SK-N-SH (cell line): ENCODE data around the gene GRIA1. TPM values are rescaled to one million over a fixed set of nuclear protein-coding genes. Genes with fewer than 3 reads are reported as not detected.
A peak's percentile ranks its signal among the peaks of the same experiment; 100 is the strongest.

Source experiments
- CTCF ChIA-PET: fragments of 300-600, 350-600 bp; formaldehyde crosslinking; extraction: SDS; loops from one replicate; lab custom pipeline; 2021; lab: Yijun Ruan, JAX
- POLR2A ChIA-PET: fragments of 350-600 bp; sonication (Branson Sonifier 250); formaldehyde crosslinking; extraction: SDS; loops from one replicate; lab custom pipeline; 2020; ENCODE audit warnings: antibody characterized with exemption, inconsistent platforms; lab: Yijun Ruan, JAX
- DNase-seq: peaks from one replicate; pipeline ENCODE4 v3.0.0; 2012
- H2AFZ ChIP-seq: fragments of 200-600 bp; sonication (generic); 2 replicates; pipeline ENCODE4 v1.8.1; 2016; ENCODE audit warnings: antibody characterized with exemption, mild to moderate bottlenecking, low read depth
- H3F3A ChIP-seq: fragments of 200-600 bp; sonication (generic); replicated peaks from 2 replicates; pipeline ENCODE3; 2016; ENCODE audit warnings: antibody characterized with exemption, mild to moderate bottlenecking; ENCODE audit not compliant: insufficient read depth
- H3K27ac ChIP-seq, 2 experiments: fragments of 200-500 bp in 1 of 2; fragments of 200-600 bp in 1 of 2; sonication (Bioruptor generic) in 1 of 2; sonication (generic), shearing (Covaris generic) in 1 of 2; 2 replicates each; pipeline versions ENCODE4 v1.5.1 to v1.6.1; 2014 to 2016; ENCODE audit warnings: low read depth in 2 of 2, inconsistent platforms in 1 of 2, low read length in 1 of 2, mild to moderate bottlenecking in 1 of 2, mixed read lengths in 1 of 2
- H3K27me3 ChIP-seq: fragments of 200-600 bp; sonication (generic), shearing (Covaris generic); 2 replicates; pipeline ENCODE4 v1.6.1; 2016; ENCODE audit warnings: mixed run types; ENCODE audit not compliant: insufficient read depth
- H3K36me3 ChIP-seq, 2 experiments: fragments of 200-500 bp in 1 of 2; fragments of 200-600 bp in 1 of 2; sonication (Bioruptor generic) in 1 of 2; sonication (generic) in 1 of 2; replicated peaks in 1 of 2; 2 replicates each; pipeline versions ENCODE3 to v1.5.1; 2014 to 2016; ENCODE audit warnings: low read length in 1 of 2, mild to moderate bottlenecking in 1 of 2; ENCODE audit not compliant: insufficient read depth in 2 of 2, control insufficient read depth in 1 of 2
- H3K4me1 ChIP-seq, 2 experiments: fragments of 200-500 bp in 1 of 2; fragments of 200-600 bp in 1 of 2; sonication (Bioruptor generic) in 1 of 2; sonication (generic), shearing (Covaris generic) in 1 of 2; 2 replicates each; pipeline versions ENCODE4 v1.5.1 to v1.6.1; 2014 to 2016; ENCODE audit warnings: low read depth in 1 of 2, low read length in 1 of 2, mixed run types in 1 of 2; ENCODE audit not compliant: insufficient read depth in 2 of 2, control insufficient read depth in 1 of 2
- H3K4me2 ChIP-seq: fragments of 200-600 bp; sonication (generic), shearing (Covaris generic); 2 replicates; pipeline ENCODE4 v1.6.1; 2017; ENCODE audit warnings: mixed run types
- H3K4me3 ChIP-seq, 2 experiments: fragments of 200-500 bp in 1 of 2; fragments of 200-600 bp in 1 of 2; sonication (Bioruptor generic) in 1 of 2; sonication (generic), shearing (Covaris generic) in 1 of 2; 2 replicates each; pipeline versions ENCODE4 v1.5.1 to v1.8.1; 2014 to 2016; ENCODE audit warnings: low read depth in 2 of 2, inconsistent platforms in 1 of 2, low read length in 1 of 2, mild to moderate bottlenecking in 1 of 2, mixed read lengths in 1 of 2, moderate library complexity in 1 of 2
- H3K79me2 ChIP-seq: fragments of 200-600 bp; sonication (generic); 2 replicates; pipeline ENCODE4 v1.8.1; 2017; ENCODE audit warnings: mild to moderate bottlenecking; ENCODE audit not compliant: insufficient read depth
- H3K9ac ChIP-seq: fragments of 200-600 bp; sonication (generic); 2 replicates; pipeline ENCODE4 v1.6.1; 2017; ENCODE audit warnings: mixed run types
- H3K9me2 ChIP-seq: fragments of 200-600 bp; sonication (generic); 2 replicates; pipeline ENCODE4 v1.6.1; 2017; ENCODE audit warnings: mixed run types
- H3K9me3 ChIP-seq: fragments of 200-600 bp; sonication (generic); 2 replicates; pipeline ENCODE4 v1.6.1; 2017; ENCODE audit warnings: mixed run types, mild to moderate bottlenecking, moderate library complexity
- H4K20me1 ChIP-seq: fragments of 200-600 bp; sonication (generic); 2 replicates; pipeline ENCODE4 v1.6.1; 2017; ENCODE audit warnings: mild to moderate bottlenecking, mixed run types; ENCODE audit not compliant: insufficient read depth
- CHD2 ChIP-seq: fragments of 150-350 bp; IDR thresholded peaks from 2 replicates; pipeline ENCODE4 v1.6.1; 2018; ENCODE audit warnings: low read length; ENCODE audit not compliant: partially characterized antibody
- EP300 ChIP-seq, 2 experiments: IDR thresholded peaks; 2 replicates each; pipeline versions ENCODE4 v1.4.0 to v1.6.1; 2012; ENCODE audit warnings: borderline replicate concordance in 1 of 2, low read depth in 1 of 2, low read length in 1 of 2
- EZH2phosphoT487 ChIP-seq: fragments of 200-600 bp; sonication (generic); IDR thresholded peaks from 2 replicates; pipeline ENCODE4 v1.6.1; 2017; ENCODE audit warnings: low read depth, mixed run types, mild to moderate bottlenecking, antibody characterized with exemption, moderate library complexity, borderline replicate concordance
- FOSL2 ChIP-seq: IDR thresholded peaks from 2 replicates; pipeline ENCODE4 v1.4.0; 2012; ENCODE audit warnings: low read depth, mild to moderate bottlenecking, moderate library complexity, borderline replicate concordance
- FOXJ3 ChIP-seq: sonication (generic); formaldehyde crosslinking; IDR thresholded peaks from 2 replicates; pipeline ENCODE4 v1.5.1; 2020; ENCODE audit warnings: mild to moderate bottlenecking, missing genetic modification reagents
- GATA2 ChIP-seq: sonication (generic); formaldehyde crosslinking; IDR thresholded peaks from 2 replicates; pipeline ENCODE4 v1.5.0; 2020; ENCODE audit warnings: mild to moderate bottlenecking, missing genetic modification reagents
- MXI1 ChIP-seq: IDR thresholded peaks from 2 replicates; pipeline ENCODE4 v1.6.1; 2012; ENCODE audit warnings: mild to moderate bottlenecking, low read depth, low read length, improper control_type of control experiment
- NFIC ChIP-seq: IDR thresholded peaks from 2 replicates; pipeline ENCODE4 v1.4.0; 2012; ENCODE audit warnings: borderline replicate concordance
- NRF1 ChIP-seq: IDR thresholded peaks from 2 replicates; pipeline ENCODE4 v1.6.1; 2012; ENCODE audit warnings: low read depth, mild to moderate bottlenecking, low read length
- POLR2AphosphoS5 ChIP-seq: IDR thresholded peaks from 2 replicates; pipeline ENCODE4 v1.6.1; 2012; ENCODE audit warnings: low read depth, low read length
- RCOR1 ChIP-seq: fragments of 150-350 bp; IDR thresholded peaks from 2 replicates; pipeline ENCODE4 v1.6.1; 2017; ENCODE audit warnings: antibody characterized with exemption, low read length
- RFX5 ChIP-seq: IDR thresholded peaks from 2 replicates; pipeline ENCODE4 v1.6.1; 2012; ENCODE audit warnings: mild to moderate bottlenecking, improper control_type of control experiment, low read length
- SIN3A ChIP-seq: IDR thresholded peaks from 2 replicates; pipeline ENCODE4 v1.6.1; 2012; ENCODE audit warnings: low read depth, mild to moderate bottlenecking, low read length, moderate library complexity, borderline replicate concordance
- SMC3 ChIP-seq: IDR thresholded peaks from 2 replicates; pipeline ENCODE4 v1.6.1; 2012; ENCODE audit warnings: low read depth, low read length, improper control_type of control experiment
- TEAD4 ChIP-seq: IDR thresholded peaks from 2 replicates; pipeline ENCODE4 v1.4.0; 2012; ENCODE audit warnings: mild to moderate bottlenecking, borderline replicate concordance; ENCODE audit not compliant: insufficient read depth
- WGBS: methylation state at CpG from one replicate; pipeline ENCODE4 v1.1.6; 2017; ENCODE audit warnings: low lambda C conversion rate; 5-methylcytosine and 5-hydroxymethylcytosine counted together
- polyA plus RNA-seq, 3 experiments: library from polyadenylated mRNA; depleted of rRNA; stranded (reverse); fragments of >200 nt; gene quantifications; 2 replicates each; pipeline ENCODE4 v1.2.3, GENCODE V29; 2012
- TF ChIP-seq, protein P1 (sequence below): fragments of 200-600 bp; sonication (generic); IDR thresholded peaks from 2 replicates; pipeline ENCODE4 v1.6.1; 2017; ENCODE audit warnings: antibody characterized with exemption, mild to moderate bottlenecking, moderate library complexity
- TF ChIP-seq, protein P2 (sequence below): IDR thresholded peaks from 2 replicates; pipeline ENCODE4; 2012
- TF ChIP-seq, protein P3 (sequence below): IDR thresholded peaks from 2 replicates; pipeline ENCODE4 v1.4.0; 2012; ENCODE audit warnings: low read depth

Gene GRIA1
- polyA plus RNA-seq, 1 of the 3 experiments (the other 2 are of a cell fraction) = 0.35 TPM

DNA sequence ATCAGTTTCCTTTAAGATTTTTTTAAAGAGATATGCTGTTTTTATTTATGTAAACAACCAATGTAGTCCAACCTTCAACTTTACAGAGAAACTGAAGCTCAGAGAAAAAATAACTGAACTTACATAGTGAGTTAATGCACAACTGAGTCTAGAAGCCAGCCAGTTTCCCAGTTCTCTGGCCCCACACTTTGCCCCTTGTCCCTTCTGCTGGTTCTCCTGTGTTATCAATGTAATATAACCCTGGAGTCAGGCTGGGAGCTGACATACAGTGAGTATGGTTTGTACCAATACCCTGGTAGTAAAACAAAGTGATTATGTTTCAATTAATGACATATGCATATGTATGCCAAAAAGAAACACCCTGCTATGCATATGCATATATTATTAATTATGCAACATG, 32.2 kb upstream of the GRIA1 start (continued):
- TF ChIP-seq, protein P1, sequence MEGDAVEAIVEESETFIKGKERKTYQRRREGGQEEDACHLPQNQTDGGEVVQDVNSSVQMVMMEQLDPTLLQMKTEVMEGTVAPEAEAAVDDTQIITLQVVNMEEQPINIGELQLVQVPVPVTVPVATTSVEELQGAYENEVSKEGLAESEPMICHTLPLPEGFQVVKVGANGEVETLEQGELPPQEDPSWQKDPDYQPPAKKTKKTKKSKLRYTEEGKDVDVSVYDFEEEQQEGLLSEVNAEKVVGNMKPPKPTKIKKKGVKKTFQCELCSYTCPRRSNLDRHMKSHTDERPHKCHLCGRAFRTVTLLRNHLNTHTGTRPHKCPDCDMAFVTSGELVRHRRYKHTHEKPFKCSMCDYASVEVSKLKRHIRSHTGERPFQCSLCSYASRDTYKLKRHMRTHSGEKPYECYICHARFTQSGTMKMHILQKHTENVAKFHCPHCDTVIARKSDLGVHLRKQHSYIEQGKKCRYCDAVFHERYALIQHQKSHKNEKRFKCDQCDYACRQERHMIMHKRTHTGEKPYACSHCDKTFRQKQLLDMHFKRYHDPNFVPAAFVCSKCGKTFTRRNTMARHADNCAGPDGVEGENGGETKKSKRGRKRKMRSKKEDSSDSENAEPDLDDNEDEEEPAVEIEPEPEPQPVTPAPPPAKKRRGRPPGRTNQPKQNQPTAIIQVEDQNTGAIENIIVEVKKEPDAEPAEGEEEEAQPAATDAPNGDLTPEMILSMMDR = no peak
- TF ChIP-seq RFX5 (no peak), RCOR1 (no peak)
- TF ChIP-seq, all 33 proteins: peak for 0

DNA sequence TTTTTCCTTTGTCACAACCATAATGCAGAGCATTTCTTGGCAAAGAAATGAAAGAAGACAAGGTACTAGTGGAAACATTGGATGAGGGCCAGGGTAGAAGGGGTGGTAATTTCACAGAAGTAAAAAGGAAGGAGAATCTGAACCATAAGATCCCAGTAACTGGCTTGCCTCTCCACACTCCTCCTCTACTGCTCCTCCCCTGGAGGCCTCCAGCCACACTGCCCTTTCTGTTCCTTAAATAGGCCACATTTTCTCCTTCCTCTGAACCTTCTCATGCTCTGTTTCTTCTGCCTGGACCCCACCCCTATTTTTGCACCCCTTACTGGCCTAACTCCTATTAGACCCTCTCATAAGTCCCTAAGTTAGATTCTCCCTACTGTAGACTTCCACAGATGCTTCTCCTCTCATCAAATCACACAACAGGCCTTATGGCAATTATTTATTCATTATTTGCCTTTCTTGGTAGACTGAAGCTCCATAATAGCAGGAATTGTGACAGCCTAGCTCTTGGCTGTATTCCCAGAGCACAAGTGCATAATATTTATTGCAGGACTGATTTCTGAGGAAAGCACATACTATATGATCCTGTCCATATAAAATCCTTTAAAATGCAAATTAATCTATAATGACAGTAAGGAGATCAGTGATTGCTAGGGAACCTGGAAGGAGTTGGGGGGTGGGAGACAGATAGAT, 31.3 kb upstream of the GRIA1 start:
- no peaks in the 10 kb centered on the region for H3K9me3 ChIP-seq
- H3K4me2 ChIP-seq = no peak overlapping the region
- ChIA-PET CTCF (interaction anchor here (1.6 kb wide), 1 partner anchor 506 kb away, joined by 6 read pairs; no protein-coding TSS in a partner anchor), POLR2A (no interaction called here)
- no peaks in the 10 kb centered on the region for H3K27me3 ChIP-seq
- H3K36me3 ChIP-seq = no peaks in the 10 kb centered on the region
- H4K20me1 ChIP-seq = no peaks in the 10 kb centered on the region
- no peaks in the 10 kb centered on the region for H3K79me2 ChIP-seq
- no peaks in the 10 kb centered on the region; a peak in 1 of 4 replicates for H3K4me1 ChIP-seq
- no peak overlapping the region for H3K4me3 ChIP-seq
- no peak for TF ChIP-seq CHD2
- TF ChIP-seq, protein P2, sequence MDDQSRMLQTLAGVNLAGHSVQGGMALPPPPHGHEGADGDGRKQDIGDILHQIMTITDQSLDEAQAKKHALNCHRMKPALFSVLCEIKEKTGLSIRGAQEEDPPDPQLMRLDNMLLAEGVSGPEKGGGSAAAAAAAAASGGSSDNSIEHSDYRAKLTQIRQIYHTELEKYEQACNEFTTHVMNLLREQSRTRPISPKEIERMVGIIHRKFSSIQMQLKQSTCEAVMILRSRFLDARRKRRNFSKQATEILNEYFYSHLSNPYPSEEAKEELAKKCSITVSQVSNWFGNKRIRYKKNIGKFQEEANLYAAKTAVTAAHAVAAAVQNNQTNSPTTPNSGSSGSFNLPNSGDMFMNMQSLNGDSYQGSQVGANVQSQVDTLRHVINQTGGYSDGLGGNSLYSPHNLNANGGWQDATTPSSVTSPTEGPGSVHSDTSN = peak; percentile 45; the same call in 1 of the 2 replicates
- TF ChIP-seq, all 33 proteins: peak for 1
- Histone ChIP-seq H2AFZ (no peak overlapping the region), H3K27ac (no peak overlapping the region), H3F3A (no peaks in the 10 kb centered on the region), H3K9me2 (no peaks in the 10 kb centered on the region), H3K9ac (no peak overlapping the region)
- DNase-seq = no peak

DNA sequence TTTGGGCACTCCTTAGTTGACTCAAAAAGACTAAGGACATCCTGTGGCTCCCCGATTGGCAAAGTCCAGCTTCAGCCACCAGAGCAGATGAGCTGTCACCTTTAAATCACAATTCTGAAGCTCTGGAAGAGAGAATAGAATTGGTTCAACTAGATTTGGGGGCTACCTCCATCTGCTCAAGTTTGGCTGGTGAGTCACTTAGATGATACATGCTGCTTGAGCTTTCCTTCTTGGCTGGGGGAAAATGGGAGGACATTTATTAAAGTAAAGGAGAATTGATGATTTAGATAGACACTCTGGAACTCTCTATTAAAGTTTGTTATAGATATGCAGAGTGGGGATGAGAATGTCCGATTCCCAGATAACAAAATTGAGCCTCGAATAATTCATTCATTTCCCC, 30.0 kb upstream of the GRIA1 start:
- Histone ChIP-seq H3K9me2 (no peaks in the 10 kb centered on the region), H2AFZ (no peak overlapping the region), H3K79me2 (no peaks in the 10 kb centered on the region), H3K9ac (no peak overlapping the region), H3K4me3 (no peak overlapping the region), H3K4me1 (no peaks in the 10 kb centered on the region; a peak in 1 of 4 replicates), H3K27me3 (no peaks in the 10 kb centered on the region), H4K20me1 (no peaks in the 10 kb centered on the region), H3K4me2 (no peak overlapping the region), H3K27ac (no peak overlapping the region), H3F3A (no peaks in the 10 kb centered on the region), H3K9me3 (no peaks in the 10 kb centered on the region), H3K36me3 (no peaks in the 10 kb centered on the region)
- WGBS = 53% methylated on average over 3 of the region's 3 CpGs
- no peak for DNase-seq
- ChIA-PET POLR2A (no interaction called here), CTCF (interaction anchor here (1.2 to 1.6 kb wide), 4 partner anchors 14 to 504 kb away, joined by 4 to 6 read pairs (median 4); no protein-coding TSS in a partner anchor)
- TF ChIP-seq GATA2 (CRISPR knock-in tag) (no peak), NFIC (no peak), FOSL2 (no peak; the same call in 1 of the 2 replicates), NRF1 (no peak), MXI1 (no peak), RFX5 (no peak), SIN3A (no peak), FOXJ3 (CRISPR knock-in tag) (no peak), SMC3 (no peak), EZH2phosphoT487 (no peak), TEAD4 (no peak), EP300 (IDR thresholded peaks at IDR 0.05; ENCODE audit: borderline replicate concordance in 1 of 2, low read depth in 1 of 2, low read length in 1 of 2) (no peak), POLR2AphosphoS5 (no peak)
- TF ChIP-seq, protein P3, sequence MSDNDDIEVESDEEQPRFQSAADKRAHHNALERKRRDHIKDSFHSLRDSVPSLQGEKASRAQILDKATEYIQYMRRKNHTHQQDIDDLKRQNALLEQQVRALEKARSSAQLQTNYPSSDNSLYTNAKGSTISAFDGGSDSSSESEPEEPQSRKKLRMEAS = no peak
- TF ChIP-seq, protein P1 = no peak
- TF ChIP-seq, protein P2 = no peak
